Activated T-cell treated with anti-CD3 and anti-CD28 coated beads for 24 hours (primary cell): ENCODE data around the gene HSPA12B.
"Not testable (repeated sequence)": the region's sequence is repeated elsewhere in the genome, so short reads cannot be mapped to it uniquely, and the experiment has no call there.

ENCODE experiments used
- DNase-seq: peaks from one replicate; pipeline ENCODE4 v3.0.0-alpha.2; 2020; ENCODE audit warnings: low read depth

The HSPA12B gene

DNA sequence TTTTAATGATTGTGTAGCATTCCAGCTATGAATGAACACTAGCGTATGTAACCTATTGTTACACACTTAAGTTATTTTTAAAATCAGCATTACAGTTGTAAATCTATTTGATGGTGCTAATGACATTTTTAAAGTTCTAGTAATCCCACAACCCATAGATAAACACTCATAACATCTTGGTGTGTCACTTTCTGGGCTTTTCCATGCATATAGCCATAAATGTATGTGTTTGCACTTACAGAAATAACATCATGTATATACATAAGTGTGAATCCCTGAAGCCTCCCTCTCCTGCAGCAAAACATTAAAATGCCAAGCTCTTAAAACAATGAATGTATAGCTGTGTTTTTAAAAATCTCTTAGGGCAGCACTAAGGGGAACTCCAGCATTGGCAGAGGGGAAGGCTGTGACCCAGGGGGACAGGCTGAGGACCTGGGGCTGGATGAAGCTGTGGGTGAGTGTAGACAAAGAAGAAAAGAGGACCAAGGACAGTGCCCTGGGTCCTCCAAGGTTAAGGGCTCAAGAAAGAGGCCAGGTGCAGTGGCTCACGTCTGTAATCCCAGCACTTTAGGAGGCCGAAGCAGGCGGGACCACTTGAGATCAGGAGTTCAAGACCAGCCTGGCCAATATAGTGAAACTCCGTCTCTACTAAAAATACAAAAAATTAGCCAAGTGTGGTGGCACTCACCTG lies 55.0 kb downstream of the HSPA12B start:
- no peak for DNase-seq

DNA sequence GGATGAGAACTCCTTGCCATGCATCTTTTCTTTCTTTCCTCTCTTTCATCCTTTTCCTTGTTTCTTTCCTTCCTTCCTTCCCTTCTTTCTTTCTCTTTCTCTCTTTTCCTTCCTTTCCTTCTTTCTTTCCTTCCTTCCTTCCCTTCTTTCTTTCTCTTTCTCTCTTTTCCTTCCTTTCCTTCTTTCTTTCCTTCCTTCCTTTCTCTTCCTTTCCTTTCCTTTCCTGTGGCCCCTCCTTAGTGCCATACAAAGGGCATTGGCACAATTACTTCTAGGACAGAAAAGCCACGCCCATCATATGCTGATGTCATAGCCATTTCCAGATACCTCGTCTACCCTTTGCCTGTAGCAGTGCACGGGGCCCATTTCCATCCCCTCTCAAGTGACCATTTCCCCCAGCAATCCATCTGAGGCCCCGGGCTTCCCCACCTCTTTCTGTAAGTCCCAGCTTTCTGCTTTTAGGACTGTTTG lies 56.2 kb downstream of the HSPA12B start:
- DNase-seq: no peak

DNA sequence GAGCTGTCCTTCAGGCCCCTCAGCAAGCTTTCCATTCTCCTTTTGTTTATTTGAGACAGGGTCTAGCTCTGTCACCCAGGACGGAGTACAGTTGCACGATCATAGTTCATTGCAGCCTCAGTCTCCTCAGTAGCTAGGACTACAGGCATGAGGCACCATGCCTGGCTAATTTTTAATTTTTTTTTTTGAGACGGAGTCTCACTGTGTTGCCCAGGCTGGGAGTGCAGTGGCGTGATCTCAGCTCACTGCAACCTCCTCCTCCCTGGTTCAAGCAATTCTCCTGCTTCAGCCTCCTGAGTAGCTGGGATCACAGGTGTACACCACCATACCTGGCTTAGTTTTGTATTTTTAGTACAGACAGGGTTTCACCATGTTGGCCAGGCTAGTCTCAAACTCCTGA lies 56.7 kb downstream of the HSPA12B start:
- DNase-seq: not testable (repeated sequence)

- not testable (repeated sequence) for DNase-seq
These were observed 61.7 kb downstream of the HSPA12B start for GRCh38 chr20:3794168-3794567.

DNA sequence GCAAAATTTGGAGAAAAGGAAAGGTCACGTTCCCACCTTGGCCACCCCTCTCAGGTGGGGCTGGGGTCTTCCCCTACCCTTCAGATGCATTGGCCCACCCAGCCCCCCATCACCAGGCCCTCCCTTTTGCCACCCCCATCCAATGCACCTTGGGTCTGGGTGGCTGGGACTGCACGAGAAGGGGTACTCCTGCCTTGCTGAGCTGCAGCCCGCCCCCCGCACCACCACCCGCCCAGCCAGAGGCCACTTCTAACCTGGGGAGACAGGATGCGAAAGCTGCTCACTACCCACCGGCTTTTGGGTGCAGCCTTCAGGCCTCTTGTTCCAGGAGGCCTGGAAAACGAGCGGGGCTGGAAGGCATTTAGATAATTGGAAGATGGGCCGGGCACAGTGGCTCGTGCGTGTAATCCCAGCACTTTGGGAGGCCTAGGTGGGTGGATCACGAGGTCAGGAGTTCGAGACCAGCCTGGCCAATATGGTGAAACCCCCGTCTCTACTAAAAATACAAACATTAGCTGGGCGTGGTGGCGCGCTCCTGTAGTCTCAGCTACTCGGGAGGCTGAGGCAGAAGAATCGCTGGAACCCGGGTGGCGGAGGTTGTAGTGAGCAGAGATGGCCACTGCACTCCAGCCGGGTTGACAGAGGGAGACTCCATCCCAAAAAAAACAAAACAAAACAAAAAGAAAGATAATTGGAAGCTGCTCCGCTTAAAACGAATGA lies 62.4 kb downstream of the HSPA12B start:
- no peak for DNase-seq

DNA sequence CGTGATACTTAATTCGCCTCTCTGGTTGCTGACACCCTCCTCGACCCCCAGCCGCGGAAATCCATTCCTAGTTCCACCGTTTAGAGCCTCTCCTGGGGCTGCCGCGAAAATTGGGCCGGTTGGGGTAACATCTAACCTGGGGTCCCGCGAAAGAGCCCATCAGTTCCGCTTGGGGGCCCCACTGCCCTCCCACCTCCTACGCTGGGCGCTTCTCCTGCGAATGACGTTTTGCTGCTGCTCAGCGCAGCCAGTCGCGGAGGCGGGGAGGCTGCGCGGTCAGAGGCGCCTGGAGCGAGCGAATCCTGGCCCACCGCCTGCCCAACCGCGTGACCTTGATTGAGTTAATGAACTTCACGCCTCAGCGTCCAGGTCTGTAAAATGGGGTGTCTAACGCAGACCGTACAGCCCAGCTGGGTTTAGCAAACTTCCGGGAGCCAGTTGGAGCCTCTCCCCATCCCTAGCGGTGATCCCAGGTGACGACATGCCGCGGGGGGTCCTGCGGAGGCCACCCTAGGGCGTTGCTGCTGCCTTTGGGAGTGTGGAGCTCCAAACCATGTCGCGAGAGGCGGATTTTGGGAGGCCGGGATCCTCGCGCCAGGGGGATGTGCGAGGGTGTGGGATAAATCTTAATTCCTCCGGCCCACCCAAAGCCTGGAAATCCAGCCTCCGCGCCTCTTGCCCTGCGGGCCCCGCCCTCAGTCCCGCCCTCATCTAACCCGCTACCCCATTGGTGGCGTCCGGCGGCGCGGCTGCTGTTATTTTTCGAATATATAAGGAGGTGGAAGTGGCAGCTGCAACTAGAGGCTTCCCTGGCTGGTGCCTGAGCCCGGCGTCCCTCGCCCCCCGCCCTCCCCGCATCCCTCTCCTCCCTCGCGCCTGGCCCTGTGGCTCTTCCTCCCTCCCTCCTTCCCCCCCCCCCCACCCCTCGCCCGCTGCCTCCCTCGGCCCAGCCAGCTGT lies 63.3 kb downstream of the HSPA12B start, which contains the start of gene CDC25B:
TSS of gene CDC25B (plus strand) at position 800 of the 958 bp plus-strand sequence. CDS start 222 bp downstream, outside the sequence.
- DNase-seq: peak; percentile 86

DNA sequence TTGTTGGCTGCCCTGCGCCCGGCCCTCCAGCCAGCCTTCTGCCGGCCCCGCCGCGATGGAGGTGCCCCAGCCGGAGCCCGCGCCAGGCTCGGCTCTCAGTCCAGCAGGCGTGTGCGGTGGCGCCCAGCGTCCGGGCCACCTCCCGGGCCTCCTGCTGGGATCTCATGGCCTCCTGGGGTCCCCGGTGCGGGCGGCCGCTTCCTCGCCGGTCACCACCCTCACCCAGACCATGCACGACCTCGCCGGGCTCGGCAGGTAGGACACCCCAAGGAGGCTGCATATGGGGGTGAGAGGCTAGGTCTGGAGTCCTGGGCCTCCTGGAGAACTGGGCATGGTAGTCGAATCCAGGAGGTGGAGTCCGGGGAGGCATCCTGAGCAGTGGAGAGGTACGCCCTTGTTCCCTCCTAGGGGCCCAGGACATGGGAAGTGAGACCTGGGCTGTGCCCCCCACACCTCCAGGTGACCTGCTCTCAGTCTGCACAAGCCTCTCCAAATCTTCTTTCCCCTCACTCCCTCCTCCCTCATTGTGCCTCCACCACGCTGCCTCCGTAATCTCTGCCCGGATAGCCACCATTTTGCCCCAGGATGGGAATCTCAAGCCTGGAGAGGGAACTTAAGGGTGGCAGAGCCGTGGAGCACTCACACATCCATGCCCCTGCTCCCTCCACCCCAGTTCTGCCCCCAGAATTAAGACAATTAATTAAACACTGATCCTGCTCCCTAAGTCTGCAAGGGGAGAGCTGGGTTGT lies 64.2 kb downstream of the HSPA12B start:
- no peak for DNase-seq

DNA sequence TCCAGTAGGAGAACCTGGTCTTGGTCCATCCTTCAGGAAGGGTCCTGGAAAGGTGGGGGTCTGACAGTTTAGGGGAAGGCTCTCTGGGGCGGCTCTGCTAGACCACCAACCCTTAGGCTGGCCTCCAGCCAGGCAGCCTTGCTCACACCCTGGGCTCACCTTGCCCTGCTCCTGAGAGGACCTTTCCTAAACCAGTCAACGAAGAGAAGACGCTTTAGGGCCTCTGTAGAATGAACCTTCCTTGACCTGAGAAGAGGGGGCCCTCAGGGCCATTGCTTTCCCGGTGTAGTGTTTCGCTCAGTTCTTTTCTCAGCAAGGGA lies 64.7 kb downstream of the HSPA12B start:
- no peak for DNase-seq

DNA sequence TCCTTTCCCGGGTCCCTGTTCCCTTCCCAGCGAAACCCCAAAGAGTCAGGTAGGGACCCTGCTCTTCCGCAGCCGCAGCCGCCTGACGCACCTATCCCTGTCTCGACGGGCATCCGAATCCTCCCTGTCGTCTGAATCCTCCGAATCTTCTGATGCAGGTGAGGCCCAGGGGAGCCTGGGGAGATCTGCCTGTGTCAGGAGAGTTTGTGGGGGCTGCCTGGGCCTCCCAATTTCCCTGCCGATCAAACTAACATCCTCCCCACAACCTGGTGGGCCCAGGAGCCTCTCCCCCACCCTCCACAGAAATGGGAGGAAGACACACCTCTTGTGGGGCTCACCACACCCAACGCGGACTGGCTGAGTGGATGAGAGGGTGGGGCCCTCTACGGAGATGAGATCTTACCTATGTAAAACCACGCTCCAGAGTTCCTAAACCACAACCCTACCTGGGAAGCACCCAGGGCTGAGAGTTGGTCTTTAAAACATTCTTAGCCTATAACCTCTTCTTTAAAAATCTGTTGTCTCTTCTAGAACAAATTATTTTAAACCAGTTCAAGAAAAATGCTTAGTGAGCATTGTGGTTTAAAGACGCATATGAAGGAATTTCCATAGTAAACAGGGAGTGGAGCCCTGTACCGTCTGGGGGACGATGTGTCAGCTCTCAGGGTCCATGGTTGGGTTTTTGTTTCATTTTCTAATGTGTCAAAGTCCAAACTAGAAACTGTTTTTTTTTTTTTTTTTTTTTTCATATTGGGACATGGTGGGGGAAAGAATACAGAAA lies 65.3 kb downstream of the HSPA12B start:
- no peak for DNase-seq

DNA sequence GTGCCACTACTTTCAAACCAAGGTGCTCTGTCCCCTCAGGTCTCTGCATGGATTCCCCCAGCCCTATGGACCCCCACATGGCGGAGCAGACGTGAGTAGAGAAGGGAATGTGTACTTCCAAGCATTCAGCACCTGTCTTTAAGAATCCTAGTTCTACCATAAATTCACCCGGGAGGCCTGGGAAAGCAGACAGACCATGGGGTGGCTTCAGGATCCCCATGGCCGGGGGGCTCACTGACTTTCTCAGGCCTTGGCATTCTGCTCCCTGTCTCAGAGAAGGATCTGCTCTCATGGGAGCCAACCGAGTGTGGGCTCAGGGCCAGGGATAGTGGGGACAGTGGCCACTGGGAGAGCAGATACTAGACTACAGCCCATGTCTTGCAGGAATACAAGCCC lies 65.9 kb downstream of the HSPA12B start:
- no peak for DNase-seq

DNA sequence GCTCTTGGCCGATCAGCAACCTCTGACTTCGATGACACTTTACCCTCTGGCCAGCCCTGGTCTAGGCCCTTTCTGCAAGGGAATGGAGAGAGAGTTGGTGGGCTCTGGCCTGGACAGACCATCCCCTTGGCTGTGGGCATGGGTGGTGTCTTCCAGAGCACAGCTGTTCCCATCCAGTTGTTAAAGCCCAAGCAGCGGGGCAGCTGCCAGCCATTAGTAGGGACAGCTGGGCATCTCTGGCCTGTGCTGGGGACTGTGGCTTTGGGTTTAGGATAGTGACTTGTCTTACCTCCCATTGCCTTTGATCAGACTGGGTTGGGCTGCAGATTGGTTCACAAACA lies 66.4 kb downstream of the HSPA12B start:
- DNase-seq: no peak

DNA sequence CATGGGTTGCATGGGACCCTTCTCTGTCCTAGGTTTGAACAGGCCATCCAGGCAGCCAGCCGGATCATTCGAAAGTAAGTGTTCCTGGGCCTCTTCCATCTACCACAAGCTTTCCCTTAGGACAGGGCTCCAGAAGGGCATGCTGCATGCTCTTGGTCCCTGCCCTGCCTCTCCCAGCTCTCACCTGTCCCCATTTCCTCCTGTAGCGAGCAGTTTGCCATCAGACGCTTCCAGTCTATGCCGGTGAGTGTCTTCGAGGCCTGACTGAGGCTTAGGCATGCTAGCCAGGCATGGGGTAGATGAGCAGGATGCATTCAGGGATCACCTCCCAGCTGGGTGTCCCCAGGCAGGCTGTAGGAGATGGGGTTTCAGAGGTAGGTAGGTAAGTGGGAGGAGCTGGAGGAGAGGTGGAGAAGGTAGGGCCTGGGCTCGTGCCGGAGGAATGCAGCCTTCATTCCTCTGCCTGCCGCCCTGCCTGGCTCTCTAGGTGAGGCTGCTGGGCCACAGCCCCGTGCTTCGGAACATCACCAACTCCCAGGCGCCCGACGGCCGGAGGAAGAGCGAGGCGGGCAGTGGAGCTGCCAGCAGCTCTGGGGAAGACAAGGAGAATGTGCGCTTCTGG lies 67.9 kb downstream of the HSPA12B start:
- DNase-seq: no peak

- no peak for DNase-seq
These were observed 68.4 kb downstream of the HSPA12B start for GRCh38 chr20:3800878-3801260.

GRCh38 chr20:3801299-3801698 lies 68.8 kb downstream of the HSPA12B start:
- no peak for DNase-seq

- no peak for DNase-seq
These were observed 69.4 kb downstream of the HSPA12B start for GRCh38 chr20:3801846-3802245.
